Tibial artery (tissue), 4 donors: Measurements from ENCODE around the gene WNT1.

Experiments
- DNase-seq, 2 donors: peaks; one replicate each; pipeline ENCODE4 v3.0.0-alpha.2; 2019
- H3K27ac ChIP-seq, 2 donors: fragments of 200-600 bp; sonication (generic) in 1 of 2; 1 replicate in 1 of 2; 2 replicates in 1 of 2; pipeline ENCODE4 v1.5.1; 2018 to 2019; ENCODE audit warnings: mild to moderate bottlenecking in 1 of 2
- H3K27me3 ChIP-seq, 2 donors: fragments of 200-600 bp; sonication (generic) in 1 of 2; one replicate each; pipeline versions ENCODE4 v1.5.1 to v1.6.0; 2016 to 2019
- H3K36me3 ChIP-seq, 3 donors: fragments of 200-600 bp; sonication (generic) in 2 of 3; one replicate each; pipeline ENCODE4 v1.5.1; 2016 to 2019; ENCODE audit warnings: mild to moderate bottlenecking in 2 of 3
- H3K4me1 ChIP-seq, 4 donors: fragments of 200-600 bp; sonication (generic) in 2 of 4; 1 replicate in 3 of 4; 2 replicates in 1 of 4; pipeline ENCODE4 v1.5.1; 2016 to 2019
- H3K4me3 ChIP-seq, 2 donors: fragments of 200-600 bp; sonication (generic) in 1 of 2; 1 replicate in 1 of 2; 2 replicates in 1 of 2; pipeline ENCODE4 v1.5.1; 2018 to 2019; ENCODE audit warnings: mild to moderate bottlenecking in 2 of 2
- H3K9me3 ChIP-seq, 3 donors: fragments of 200-600 bp; sonication (generic) in 1 of 3; one replicate each; pipeline ENCODE4 v1.5.1; 2016 to 2019
- intact Hi-C: fragments of 100-400 bp; cut with DNase I; formaldehyde crosslinking; loops from one replicate; pipeline ENCODE4 v1.15.0; 2023; ENCODE audit warnings: low total_unique reads
- TF ChIP-seq, protein P1 (sequence below), 2 experiments: fragments of 200-600 bp in 1 of 2; fragments of 450-650 bp in 1 of 2; IDR thresholded peaks; one replicate each; pipeline ENCODE4 v1.5.1; 2017 to 2019; ENCODE audit warnings: antibody characterized with exemption in 2 of 2, mild to moderate bottlenecking in 1 of 2, moderate library complexity in 1 of 2

Gene WNT1

DNA sequence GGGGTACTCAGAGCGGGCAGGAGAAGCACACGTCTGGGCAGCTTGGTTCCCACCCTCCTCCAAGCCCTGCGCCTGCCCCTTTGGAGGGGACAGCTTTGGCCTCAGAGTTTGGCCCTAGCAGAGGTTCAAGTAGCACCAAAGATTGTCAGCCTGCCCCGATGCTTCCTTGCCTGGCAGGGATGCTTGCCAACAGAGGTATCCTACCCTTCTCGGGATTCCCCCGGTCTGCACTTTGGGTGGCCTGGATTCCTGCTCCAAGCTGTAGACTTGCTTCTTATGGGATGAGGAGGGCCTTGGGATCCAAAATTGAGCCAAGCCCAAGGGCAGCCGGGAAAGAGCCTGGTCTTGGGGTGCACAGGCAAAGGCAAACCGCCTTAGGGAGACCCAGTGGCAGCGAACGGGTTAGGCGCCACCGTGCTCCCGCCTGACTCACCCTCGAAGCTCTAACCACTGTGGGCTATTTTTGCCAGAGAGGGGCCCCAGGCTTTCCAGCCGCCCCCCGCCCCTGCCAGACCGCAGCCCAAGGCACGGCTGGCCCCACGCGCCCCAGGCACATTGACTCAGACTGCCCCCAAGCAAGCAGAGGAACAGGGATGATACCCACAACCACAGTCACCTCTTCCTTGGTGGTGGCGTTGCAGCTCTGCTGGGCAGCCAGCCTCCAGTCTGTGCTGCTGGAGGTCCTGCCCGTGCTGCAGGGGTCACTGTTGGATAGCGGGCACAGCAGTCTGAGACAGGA, 5.7 kb upstream of the WNT1 start:
- Histone ChIP-seq H3K27ac (no peak overlapping the region), H3K4me3 (no peak overlapping the region), H3K4me1 (peaks cover 0 to 38% (median 32%) of the 10 kb centered on the region in 4 donors), H3K9me3 (no peaks in the 10 kb centered on the region), H3K36me3 (no peaks in the 10 kb centered on the region), H3K27me3 (peaks cover 4 to 85% of the 10 kb centered on the region in 2 donors)
- no peak for DNase-seq
- intact Hi-C loops: no loop called here
- TF ChIP-seq, protein P1, sequence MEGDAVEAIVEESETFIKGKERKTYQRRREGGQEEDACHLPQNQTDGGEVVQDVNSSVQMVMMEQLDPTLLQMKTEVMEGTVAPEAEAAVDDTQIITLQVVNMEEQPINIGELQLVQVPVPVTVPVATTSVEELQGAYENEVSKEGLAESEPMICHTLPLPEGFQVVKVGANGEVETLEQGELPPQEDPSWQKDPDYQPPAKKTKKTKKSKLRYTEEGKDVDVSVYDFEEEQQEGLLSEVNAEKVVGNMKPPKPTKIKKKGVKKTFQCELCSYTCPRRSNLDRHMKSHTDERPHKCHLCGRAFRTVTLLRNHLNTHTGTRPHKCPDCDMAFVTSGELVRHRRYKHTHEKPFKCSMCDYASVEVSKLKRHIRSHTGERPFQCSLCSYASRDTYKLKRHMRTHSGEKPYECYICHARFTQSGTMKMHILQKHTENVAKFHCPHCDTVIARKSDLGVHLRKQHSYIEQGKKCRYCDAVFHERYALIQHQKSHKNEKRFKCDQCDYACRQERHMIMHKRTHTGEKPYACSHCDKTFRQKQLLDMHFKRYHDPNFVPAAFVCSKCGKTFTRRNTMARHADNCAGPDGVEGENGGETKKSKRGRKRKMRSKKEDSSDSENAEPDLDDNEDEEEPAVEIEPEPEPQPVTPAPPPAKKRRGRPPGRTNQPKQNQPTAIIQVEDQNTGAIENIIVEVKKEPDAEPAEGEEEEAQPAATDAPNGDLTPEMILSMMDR (IDR thresholded peaks at IDR 0.05): no peak

DNA sequence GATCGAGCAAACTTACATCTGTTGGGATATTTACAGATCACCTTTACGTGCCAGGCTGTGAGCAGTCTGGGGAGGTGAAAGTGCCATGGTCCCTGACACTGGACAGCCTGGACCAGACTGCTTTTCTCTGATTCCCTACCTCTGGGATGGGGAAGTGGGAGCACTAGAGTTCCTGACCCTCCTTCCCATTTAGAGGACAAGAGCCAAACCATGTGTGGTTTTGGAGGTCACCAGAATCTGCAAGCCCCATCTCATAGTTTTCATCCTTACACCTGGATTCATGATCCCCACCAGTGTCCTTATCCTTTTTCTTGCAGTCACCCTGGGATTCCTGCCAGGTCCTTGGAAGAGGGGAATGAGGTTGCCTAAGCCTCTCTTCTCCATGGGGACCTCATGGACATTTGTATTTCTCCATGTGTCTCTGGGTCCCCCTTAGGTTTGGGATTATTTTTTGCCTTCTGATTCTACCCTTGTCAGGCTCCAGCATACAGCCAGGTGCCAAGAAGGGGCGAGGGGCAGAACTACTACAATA, 5.1 kb upstream of the WNT1 start:
- peaks cover 7 to 91% of the 10 kb centered on the region in 2 donors for H3K27me3 ChIP-seq
- no peaks in the 10 kb centered on the region for H3K36me3 ChIP-seq
- TF ChIP-seq, protein P1 (IDR thresholded peaks at IDR 0.05): no peak
- intact Hi-C loops: no loop called here
- H3K4me1 ChIP-seq: peaks cover 0 to 42% (median 37%) of the 10 kb centered on the region in 4 donors
- H3K4me3 ChIP-seq: no peak overlapping the region
- peak in 1 of 2 donors; percentile 67 for DNase-seq
- H3K9me3 ChIP-seq: no peaks in the 10 kb centered on the region
- no peak overlapping the region for H3K27ac ChIP-seq

DNA sequence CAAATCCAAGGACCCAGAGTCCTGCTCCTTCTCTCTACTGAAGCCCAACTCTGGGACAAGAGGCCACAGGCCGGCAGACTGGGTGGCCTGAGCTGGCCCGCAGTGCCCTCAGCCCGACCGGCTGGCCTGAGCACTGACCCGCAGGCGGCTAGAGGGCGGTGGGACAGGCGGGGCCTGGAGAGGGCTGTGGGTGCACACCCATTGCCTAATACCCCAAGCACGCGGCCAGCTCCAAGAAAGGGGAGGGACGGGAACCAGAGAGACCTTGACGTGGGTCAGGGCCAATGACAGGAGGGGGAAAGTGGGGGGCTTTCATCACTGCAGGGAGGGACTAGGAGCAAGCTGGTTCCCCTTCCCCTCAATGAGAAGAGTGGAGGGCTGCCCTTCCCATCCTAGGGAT, 4.6 kb upstream of the WNT1 start:
- H3K27ac ChIP-seq: no peak overlapping the region
- no peak overlapping the region for H3K4me3 ChIP-seq
- H3K4me1 ChIP-seq: peaks cover 4 to 47% (median 42%) of the 10 kb centered on the region in 4 donors
- no peaks in the 10 kb centered on the region for H3K9me3 ChIP-seq
- peak in 1 of 2 donors; percentile 83 for DNase-seq
- intact Hi-C loops: no loop called here
- TF ChIP-seq, protein P1 (IDR thresholded peaks at IDR 0.05): no peak
- H3K36me3 ChIP-seq: no peaks in the 10 kb centered on the region
- peaks cover 11 to 96% of the 10 kb centered on the region in 2 donors for H3K27me3 ChIP-seq

DNA sequence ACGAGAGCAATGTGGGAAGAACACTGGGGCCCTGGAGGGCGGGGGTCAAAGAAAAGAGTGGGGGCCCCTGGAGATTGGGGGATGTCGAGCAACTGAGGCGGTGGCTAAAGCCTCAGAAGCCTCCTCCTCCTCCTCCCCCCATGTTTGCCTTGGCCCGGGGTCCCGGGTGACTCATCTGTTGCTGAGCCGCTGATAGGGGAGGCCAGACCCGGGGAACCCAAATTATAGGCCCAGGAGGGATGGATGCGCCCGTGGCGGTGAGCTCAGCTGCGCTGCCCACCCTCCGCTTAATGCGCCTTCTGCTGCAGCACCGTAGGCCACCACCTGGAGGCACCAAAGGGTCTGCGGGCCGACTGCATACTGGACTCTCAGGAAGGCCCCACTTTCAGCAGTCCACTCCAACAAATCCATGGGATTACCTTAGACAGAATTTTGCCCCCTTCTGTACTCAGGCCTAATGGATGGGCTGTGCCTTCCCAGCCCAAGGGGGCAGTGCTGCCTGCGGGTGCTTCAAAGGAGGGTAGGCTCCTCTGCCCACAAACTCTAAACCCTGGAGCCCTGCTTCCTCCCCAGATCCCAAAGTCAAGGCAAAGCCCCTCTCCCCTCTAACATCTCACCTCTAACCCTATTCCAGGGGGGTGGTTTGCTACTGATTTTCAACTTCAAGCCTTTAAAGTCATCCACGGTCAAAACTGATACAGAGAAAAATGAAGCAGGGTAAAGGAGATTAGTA, 4.0 kb upstream of the WNT1 start:
- H3K4me1 ChIP-seq: peaks cover 10 to 53% (median 47%) of the 10 kb centered on the region in 4 donors
- H3K36me3 ChIP-seq: no peaks in the 10 kb centered on the region
- H3K9me3 ChIP-seq: no peaks in the 10 kb centered on the region
- H3K27ac ChIP-seq: no peak overlapping the region
- TF ChIP-seq, protein P1 (IDR thresholded peaks at IDR 0.05): peak; percentile 48 to 56
- peak in 1 of 2 donors; percentile 78 for DNase-seq
- H3K27me3 ChIP-seq: peaks cover 13 to 100% of the 10 kb centered on the region in 2 donors
- no peak overlapping the region for H3K4me3 ChIP-seq
- intact Hi-C loops: no loop called here

DNA sequence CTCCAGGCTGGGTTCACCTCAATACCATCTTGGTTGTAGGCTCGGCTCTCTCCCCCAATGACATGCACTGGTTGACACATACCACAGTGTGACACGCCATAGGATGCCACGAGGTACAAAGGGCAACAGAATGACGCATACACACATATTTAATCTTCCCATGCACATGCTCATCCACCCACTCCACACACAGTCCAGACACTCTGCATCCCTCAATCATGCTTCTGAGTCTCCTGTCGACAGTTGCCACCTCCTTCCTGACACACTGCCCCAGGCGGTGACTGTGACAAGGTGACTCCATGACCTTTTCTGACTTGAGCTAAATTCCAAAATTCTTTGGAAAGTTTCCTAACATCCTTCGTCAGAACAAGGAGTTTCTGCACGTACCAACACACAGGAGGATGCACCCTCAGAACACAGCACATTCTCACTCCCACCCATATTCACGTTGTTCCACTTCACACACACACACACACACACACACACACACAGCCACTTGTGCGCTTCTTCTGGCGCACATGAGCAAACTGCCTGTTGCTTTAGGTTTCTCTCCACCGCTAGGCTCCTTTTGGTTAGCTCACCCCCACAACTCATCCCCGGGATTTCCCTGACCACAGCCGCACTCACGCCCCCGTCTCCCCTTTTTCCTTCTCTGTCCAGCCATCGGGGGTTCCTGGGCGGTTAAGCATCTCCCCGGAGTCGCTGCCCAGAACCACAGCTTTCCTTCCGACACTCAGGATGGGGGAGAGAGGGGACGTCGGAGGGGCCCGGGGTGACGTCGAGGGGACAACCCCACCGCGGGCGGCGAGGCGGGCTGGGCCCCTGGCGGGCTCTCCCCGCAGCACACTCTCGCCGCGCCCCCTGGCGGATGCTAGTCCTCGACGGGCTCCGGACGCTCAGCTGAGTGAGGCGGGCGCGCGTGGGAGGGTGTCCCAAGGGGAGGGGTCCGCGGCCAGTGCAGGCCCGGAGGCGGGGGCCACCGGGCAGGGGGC, 536 bp upstream of the WNT1 start:
- Histone ChIP-seq H3K9me3 (no peaks in the 10 kb centered on the region), H3K36me3 (no peaks in the 10 kb centered on the region), H3K27ac (no peak overlapping the region), H3K4me1 (peaks cover 11 to 52% (median 45%) of the 10 kb centered on the region in 4 donors), H3K4me3 (peak overlapping the region in 1 of 2 donors; percentile 35), H3K27me3 (peaks cover 13 to 100% of the 10 kb centered on the region in 2 donors)
- DNase-seq: no peak
- TF ChIP-seq, protein P1 (IDR thresholded peaks at IDR 0.05): peak; percentile 62 to 76
- intact Hi-C loops: no loop called here
